D341Med (cell line): ENCODE measurements around the gene HSD17B11.
"Not testable (repeated sequence)": the region's sequence is repeated elsewhere in the genome, so short reads cannot be mapped to it uniquely, and the experiment has no call there.

Experiments used
- DNase-seq: peaks from one replicate; pipeline ENCODE4 v3.0.0; 2012; ENCODE audit warnings: low spot score

The HSD17B11 gene

DNA sequence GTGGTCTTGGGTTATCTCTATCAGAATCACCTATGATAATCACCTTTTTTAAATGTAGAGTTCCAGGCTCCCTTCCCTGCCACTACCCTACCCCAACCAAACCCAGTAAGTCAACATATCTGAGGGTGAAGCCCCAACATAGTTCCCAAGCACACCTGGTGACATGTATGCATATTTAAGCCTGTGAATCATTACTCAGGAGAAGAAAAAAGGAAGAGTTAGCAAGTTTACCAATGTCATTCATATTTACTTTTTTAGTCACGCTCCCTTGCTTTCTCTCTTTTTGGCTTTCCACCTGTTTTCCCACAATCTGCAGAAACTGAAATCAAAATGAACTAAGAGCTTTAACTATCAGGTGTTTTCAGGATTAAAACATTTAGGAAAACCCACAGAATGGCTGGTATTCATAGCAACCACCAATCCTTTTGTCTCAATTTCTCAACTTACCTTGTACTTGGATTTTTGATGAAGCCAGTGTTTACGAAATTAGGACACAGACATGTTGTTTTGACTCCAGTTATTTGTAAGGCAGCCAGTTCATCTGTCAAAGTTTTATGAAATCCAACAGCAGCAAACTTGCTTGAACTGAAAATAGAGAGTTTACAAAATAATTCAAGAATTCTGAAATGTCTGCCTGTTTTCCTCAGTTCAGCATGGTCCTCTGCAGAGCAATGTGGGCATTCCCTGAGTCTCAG lies 34.0 kb downstream of the HSD17B11 start:
- no peak for DNase-seq

DNA sequence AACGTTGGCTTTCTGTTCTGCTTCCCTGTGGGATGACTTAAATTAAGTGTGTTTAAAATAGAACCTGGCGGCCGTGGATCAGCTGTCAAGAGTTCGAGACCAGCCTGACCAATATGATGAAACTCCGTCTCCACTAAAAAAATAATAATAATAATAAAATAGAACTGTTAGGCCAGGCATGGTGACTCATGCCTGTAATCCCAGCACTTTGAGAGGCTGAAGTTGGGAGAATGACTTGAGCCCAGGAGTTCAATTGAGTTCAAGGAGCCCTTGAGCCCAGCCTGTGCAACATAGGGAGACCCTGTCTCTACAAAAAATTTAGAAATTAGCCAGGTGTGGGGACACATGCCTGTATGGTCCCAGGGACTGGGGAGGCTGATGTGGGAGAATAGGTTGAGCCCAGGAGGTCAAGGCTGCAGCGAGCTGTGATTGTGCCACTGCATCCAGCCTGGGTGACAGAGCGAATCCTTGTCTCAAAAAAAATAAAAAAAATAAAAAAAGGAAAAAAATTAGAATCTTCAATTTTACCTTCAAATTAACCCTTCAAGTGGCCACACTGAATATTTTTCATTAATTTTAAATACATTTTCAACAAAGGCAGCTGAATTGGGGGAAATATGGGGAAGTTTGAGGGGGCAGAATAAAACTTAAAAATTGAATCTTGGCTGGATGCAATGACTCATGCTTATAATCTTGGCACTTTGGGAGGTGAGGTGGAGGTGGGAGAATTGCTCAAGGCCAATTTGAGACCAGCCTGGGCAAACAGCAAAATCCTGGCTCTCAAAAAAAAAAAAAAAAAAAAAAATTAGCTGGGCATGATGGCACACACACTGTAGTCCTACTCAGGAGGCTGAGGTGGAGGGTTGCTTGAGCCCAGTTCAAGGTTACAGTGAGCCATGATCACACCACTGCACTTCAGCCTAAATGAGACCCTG lies 36.6 kb downstream of the HSD17B11 start:
- no peak for DNase-seq

- peak; percentile 50 for DNase-seq
These were observed 37.4 kb downstream of the HSD17B11 start for GRCh38 chr4:87353592-87353991.

- DNase-seq, result no peak
These were observed 45.8 kb downstream of the HSD17B11 start for GRCh38 chr4:87345139-87345538.

- no peak for DNase-seq
These were observed 48.1 kb downstream of the HSD17B11 start for GRCh38 chr4:87342872-87343271.

- DNase-seq, result not testable (repeated sequence)
These were observed 48.9 kb downstream of the HSD17B11 start for GRCh38 chr4:87341954-87342635.

DNA sequence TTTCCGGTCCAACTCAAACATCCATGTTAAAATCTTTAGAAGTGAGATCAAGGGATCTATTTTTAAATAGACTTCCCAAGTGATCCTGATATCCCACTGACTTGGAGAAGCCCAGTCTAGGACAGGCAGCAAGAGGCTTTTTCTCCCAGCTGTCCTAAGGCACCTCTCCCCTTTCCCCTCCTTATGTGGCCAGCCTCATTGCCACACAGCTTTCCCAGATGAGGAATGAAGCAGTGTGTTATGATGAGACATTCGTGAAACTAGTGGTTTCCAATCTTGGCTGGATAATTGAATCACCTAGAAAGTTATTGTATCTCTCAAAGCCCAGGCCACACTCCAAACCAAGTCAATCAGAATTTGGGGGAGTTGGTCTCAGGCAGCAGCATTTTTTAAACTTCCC lies 51.5 kb downstream of the HSD17B11 start:
- DNase-seq, result no peak

GRCh38 chr4:87337361-87337760 lies 53.6 kb downstream of the HSD17B11 start:
- no peak for DNase-seq

- DNase-seq, result no peak
These were observed 57.7 kb downstream of the HSD17B11 start for GRCh38 chr4:87333267-87333666.

- no peak for DNase-seq
These were observed 60.2 kb downstream of the HSD17B11 start for GRCh38 chr4:87330761-87331160.

DNA sequence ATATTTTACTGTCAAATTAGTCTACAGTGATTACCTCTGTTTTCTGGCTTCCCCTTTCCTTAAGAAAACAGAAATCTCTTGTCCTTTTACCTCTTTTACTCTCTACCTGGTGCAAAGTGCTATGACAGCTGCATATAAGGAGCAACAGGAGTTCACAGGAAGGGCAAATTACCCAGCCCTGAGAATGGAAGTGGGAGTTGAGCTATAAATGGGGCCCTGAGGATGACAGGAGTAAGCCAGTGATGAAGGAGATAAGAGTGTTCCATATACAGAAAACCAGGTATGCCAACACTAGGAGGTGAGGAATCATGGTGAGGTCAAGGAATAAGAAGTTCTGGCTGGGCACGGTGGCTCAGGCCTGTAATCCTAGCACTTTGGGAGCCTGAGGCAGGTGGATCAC lies 63.9 kb downstream of the HSD17B11 start:
- no peak for DNase-seq

- no peak for DNase-seq
These were observed 64.5 kb downstream of the HSD17B11 start for GRCh38 chr4:87326460-87326859.

DNA sequence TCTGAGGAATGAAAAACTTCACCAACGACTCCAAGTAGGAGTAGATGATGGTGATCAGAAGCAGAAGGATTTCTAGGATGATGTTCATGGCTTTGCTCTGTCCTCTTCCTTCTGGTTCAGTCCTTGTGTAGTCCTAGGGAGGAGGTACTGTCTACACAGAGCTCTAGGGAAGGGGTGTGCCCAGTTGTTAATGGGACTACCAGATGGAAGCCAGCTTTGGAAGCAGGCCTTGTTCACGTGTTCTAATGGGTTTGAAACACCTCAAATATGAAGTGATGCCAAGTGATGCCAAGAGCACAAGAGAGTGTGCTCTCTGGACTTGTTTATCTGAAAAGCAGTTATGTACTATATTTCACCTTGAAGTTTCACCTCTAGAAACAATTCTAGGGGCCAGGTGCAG lies 68.2 kb downstream of the HSD17B11 start, which contains the start of gene HSD17B13:
TSS of gene HSD17B13 (minus strand) at position 129 of the 400 bp plus-strand sequence. CDS start at position 88, 41 bp downstream.
- DNase-seq, result no peak

DNA sequence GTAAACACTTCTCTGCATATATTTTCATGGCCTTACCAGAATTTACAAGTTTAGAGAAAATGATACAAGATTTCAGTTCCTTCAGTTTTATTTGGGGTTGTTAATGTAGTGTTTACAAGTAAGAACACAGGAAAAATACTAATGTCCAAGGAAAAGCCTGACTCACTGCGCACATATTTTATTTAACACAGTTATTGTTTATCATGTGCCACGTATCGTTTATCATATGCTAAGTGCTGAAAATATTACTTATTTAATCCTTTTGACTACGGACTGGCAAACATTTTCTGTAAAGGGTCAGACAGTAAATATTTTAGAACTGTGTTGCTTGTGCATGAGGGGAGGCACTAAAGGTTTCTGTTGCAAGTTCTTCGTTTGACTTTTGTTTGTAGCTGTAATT lies 69.1 kb downstream of the HSD17B11 start:
- no peak for DNase-seq

GRCh38 chr4:87317527-87317926 lies 73.5 kb downstream of the HSD17B11 start:
- DNase-seq, result no peak

DNA sequence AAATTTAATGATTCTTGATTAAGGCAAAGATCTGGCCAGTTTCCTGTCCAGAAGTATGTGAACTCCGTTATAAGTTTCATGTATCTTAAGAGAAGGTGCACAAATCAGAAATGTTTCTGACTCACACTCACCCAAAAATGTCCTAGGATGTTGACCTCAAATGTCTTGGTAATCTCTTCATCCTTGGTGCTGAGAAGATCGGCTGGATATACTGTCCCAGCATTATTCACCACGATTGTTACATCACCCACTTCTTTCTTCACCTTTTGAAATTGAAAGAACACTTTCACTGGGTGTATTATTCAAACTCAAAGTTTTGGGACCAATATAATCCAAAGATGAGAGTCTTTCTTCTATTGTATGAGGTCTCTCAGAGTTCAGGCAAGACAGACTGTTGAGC lies 74.0 kb downstream of the HSD17B11 start:
- no peak for DNase-seq

DNA sequence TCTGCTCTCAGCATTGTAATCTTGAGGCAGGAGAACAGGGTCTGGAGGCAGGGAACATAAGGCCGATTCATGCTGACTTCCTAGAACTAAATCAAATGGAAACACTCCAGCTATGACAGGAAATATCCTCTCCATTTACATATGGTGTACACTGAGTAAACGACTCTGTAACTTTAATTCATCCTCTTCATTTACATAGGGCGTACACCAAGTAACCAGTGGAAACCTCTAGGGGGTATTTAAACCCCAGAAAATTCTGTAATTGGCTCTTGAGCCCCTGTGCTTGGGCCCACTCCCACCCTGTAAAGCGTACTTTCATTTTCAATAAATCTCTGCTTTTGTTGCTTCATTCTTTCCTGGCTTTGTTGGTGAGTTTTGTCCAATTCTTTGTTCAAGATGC lies 76.0 kb downstream of the HSD17B11 start:
- not testable (repeated sequence) for DNase-seq

- DNase-seq, result no peak
These were observed 77.2 kb downstream of the HSD17B11 start for GRCh38 chr4:87313756-87314155.

GRCh38 chr4:87311684-87312083 lies 79.3 kb downstream of the HSD17B11 start:
- DNase-seq, result no peak

- DNase-seq, result no peak
These were observed 80.2 kb downstream of the HSD17B11 start for GRCh38 chr4:87310691-87311335.

GRCh38 chr4:87309625-87310024 lies 81.4 kb downstream of the HSD17B11 start:
- no peak for DNase-seq

DNA sequence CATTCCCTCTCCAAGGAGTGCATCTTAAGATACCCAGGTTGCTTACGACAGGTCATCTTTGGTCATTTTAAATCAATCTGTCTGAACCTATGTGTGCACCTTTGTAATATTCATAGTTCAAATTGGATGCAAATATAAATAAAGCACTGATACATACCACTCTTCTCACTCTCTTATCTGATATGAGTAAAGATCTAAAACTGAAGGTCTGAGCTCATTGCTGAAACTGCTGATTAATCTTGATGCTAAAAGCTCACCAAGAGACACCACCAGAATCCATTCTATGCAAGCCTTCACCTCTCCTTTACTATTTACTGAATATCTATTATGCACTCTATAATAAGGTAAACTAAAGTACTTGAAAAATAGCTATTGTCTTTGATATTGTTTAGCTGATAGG lies 84.9 kb downstream of the HSD17B11 start:
- DNase-seq, result no peak
